GM19397 (cell line): ENCODE results near the gene HJV.
A peak's percentile ranks its signal among the peaks of the same experiment; 100 is the strongest.

Experiments
- ATAC-seq: cut with Tn5 transposase; IDR thresholded peaks from one replicate; pipeline ENCODE4 v1.9.1; 2021; ENCODE audit warnings: mild to moderate bottlenecking, moderate library complexity; ENCODE audit not compliant: unreplicated experiment

HJV gene

GRCh38 chr1:145978854-145979745 lies 42.4 kb downstream of the HJV start:
- ATAC-seq, result peak; percentile 87

GRCh38 chr1:145978471-145978853 lies 43.1 kb downstream of the HJV start:
- ATAC-seq, result no peak

GRCh38 chr1:145977486-145978470 lies 43.8 kb downstream of the HJV start:
- no peak for ATAC-seq

GRCh38 chr1:145977016-145977415 lies 44.5 kb downstream of the HJV start:
- ATAC-seq, result no peak

- ATAC-seq, result no peak
Observed at GRCh38 chr1:145975216-145975615, 46.3 kb downstream of the HJV start.

- no peak for ATAC-seq
Observed at GRCh38 chr1:145974721-145975120, 46.8 kb downstream of the HJV start.

GRCh38 chr1:145972580-145972979 lies 49.0 kb downstream of the HJV start:
- no peak for ATAC-seq
